T-helper 1 cell treated with Interleukin-12 subunit alpha and Interleukin-12 subunit beta and Interleukin-4 antibody, amounts not matched to agents 30 μg/mL and 1 μg/mL, for 36 hours (primary cell): ENCODE measurements around the gene SCML2.

Experiments
- H3K27ac Mint-ChIP-seq: one replicate; pipeline ENCODE4 v1.8.0; 2021; ENCODE audit warnings: mild to moderate bottlenecking, mixed read lengths
- H3K27me3 Mint-ChIP-seq: one replicate; pipeline ENCODE4 v1.8.0; 2021; ENCODE audit warnings: low read depth, mixed read lengths
- H3K36me3 Mint-ChIP-seq: one replicate; pipeline ENCODE4 v1.8.0; 2021; ENCODE audit warnings: low read depth, mixed read lengths
- H3K4me1 Mint-ChIP-seq: one replicate; pipeline ENCODE4 v1.8.0; 2021; ENCODE audit warnings: low read depth, mixed read lengths
- H3K4me3 Mint-ChIP-seq: one replicate; pipeline ENCODE4 v1.8.0; 2021; ENCODE audit warnings: mild to moderate bottlenecking, moderate library complexity, mixed read lengths
- H3K9me3 Mint-ChIP-seq: one replicate; pipeline ENCODE4 v1.8.0; 2021; ENCODE audit warnings: mixed read lengths

Gene SCML2

GRCh38 chrX:18210470-18210869 is 144.0 kb downstream of the SCML2 start:
- no peak overlapping the region for H3K27ac Mint-ChIP-seq

DNA sequence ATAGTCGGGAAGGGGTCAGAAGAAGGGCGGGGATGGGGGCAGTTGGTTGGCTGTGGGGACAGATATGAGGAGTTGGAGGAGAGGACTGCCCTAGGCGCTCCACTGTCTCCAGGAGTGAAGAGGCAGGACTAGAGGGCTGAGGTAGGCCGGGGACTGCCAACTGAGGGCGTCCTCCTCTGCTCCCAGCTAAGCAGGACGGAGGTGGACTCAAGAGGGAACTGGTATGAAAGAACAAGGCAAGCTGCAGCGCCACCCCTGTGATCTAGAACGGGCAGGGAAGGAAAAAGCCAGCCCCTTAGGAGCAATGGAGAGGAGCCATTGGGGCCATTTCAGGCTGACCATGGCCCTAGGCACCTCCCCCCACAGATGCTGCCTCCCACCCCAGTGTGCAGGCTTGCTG is 147.8 kb downstream of the SCML2 start:
- no peak overlapping the region for H3K4me3 Mint-ChIP-seq
- H3K36me3 Mint-ChIP-seq, result no peaks in the 10 kb centered on the region
- no peaks in the 10 kb centered on the region for H3K4me1 Mint-ChIP-seq
- no peaks in the 10 kb centered on the region for H3K9me3 Mint-ChIP-seq
- H3K27me3 Mint-ChIP-seq, result no peaks in the 10 kb centered on the region
- H3K27ac Mint-ChIP-seq, result no peak overlapping the region

More at GRCh38 chrX:18210470-18210869, 144.0 kb downstream of the SCML2 start:
- no peaks in the 10 kb centered on the region for H3K36me3 Mint-ChIP-seq
- no peaks in the 10 kb centered on the region for H3K9me3 Mint-ChIP-seq
- H3K27me3 Mint-ChIP-seq, result no peaks in the 10 kb centered on the region
- H3K4me3 Mint-ChIP-seq, result no peak overlapping the region
- H3K4me1 Mint-ChIP-seq, result no peaks in the 10 kb centered on the region

DNA sequence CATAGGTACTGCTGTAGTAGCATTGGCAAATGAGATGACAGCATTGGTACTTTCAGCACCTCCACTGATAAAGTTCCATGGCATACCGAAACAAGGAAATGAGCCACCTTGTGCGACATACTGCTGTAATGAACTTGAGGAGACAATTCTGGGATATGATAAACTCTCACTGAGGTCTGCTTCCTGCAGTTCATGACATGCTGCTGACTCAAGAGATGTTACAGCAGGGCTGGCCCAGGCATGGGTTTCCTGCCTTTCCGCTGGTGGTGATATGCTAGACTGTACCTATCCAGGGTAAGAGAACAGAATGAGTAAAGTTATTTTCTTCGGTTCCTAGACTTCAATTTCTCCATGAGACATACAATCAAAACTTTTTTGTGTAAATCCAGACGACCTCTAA is 150.9 kb downstream of the SCML2 start:
- Mint-ChIP-seq H3K4me3 (no peak overlapping the region), H3K36me3 (no peaks in the 10 kb centered on the region), H3K4me1 (no peaks in the 10 kb centered on the region), H3K9me3 (no peaks in the 10 kb centered on the region), H3K27me3 (no peaks in the 10 kb centered on the region), H3K27ac (no peak overlapping the region)

- no peaks in the 10 kb centered on the region for H3K27me3 Mint-ChIP-seq
- H3K4me3 Mint-ChIP-seq, result no peak overlapping the region
- no peaks in the 10 kb centered on the region for H3K4me1 Mint-ChIP-seq
- no peak overlapping the region for H3K27ac Mint-ChIP-seq
- no peaks in the 10 kb centered on the region for H3K9me3 Mint-ChIP-seq
- H3K36me3 Mint-ChIP-seq, result no peaks in the 10 kb centered on the region
These were observed 159.8 kb downstream of the SCML2 start for GRCh38 chrX:18194688-18195087.
